PC-9 (cell line): ENCODE results near the gene PRRX2.

Source experiments
- CTCF ChIP-seq: fragments of 200-600 bp; sonication (generic); conservative IDR thresholded peaks from 2 replicates; pipeline ENCODE4 v1.6.1; 2017; ENCODE audit warnings: mixed run types, antibody characterized with exemption, mild to moderate bottlenecking, moderate library complexity
- EZH2 ChIP-seq: fragments of 200-600 bp; sonication (generic); IDR thresholded peaks from 2 replicates; pipeline ENCODE4 v1.8.0; 2017; ENCODE audit warnings: antibody characterized with exemption, low read depth

DNA sequence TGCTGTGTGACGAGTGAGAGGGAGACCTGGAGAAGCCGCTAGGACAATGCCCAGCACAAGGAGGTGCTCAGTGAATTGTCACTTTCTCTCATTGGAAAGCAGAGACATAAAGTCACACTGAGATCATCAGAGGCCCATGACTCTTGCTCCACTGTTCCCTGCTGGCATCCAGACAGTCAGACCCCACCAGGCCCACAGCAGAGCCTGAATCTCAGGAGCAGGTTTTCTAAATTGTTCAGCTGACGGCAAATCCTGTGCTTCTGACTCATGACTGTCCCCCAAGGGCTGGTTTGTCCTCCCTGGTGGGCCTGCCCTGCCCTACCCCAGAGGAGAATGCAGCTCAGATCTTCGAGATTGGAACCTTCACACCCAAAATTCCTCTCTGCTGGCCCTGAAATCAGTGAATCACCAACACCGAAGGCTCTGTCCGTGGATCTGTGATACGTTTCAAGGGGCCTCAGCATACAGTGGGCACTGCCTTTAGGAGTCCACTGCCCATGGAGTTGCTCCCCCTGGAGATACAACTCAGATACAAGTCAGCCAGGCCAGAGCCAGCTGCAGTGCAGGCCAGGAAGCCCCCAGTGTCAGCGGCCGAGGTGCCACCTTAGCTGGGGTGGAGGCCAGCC lies 84.7 kb downstream of the PRRX2 start:
- no peak for TF ChIP-seq CTCF
- TF ChIP-seq EZH2, result no peak
